ENCODE data around the gene HAT1.

The HAT1 gene

GRCh38 chr2:171941316-171941699 lies 19.0 kb downstream of the HAT1 start:
- Histone ChIP-seq H3K27me3 (ENCODE audit: low read depth, low read length) (no peaks in the 10 kb centered on the region), H2AFZ (ENCODE audit: low read depth, low read length) (no peak overlapping the region), H3K36me3 (replicated peaks; ENCODE audit: low read depth, low read length) (peaks cover 2% of the 10 kb centered on the region), H3K4me3 (ENCODE audit: low read length) (no peak overlapping the region), H4K20me1 (ENCODE audit: insufficient read depth, low read length) (0 out of 2 replicates have a peak, but pooled peaks cover 15% of the 10 kb centered on the region), H3K79me2 (ENCODE audit: low read length) (peaks cover 49% of the 10 kb centered on the region), H3K9me3 (ENCODE audit: insufficient read depth, low read length) (no peaks in the 10 kb centered on the region), H3K4me1 (ENCODE audit: low read length) (no peaks in the 10 kb centered on the region), H3K9ac (ENCODE audit: low read length) (no peak overlapping the region), H3K4me2 (ENCODE audit: low read length) (no peak overlapping the region), H3K27ac (ENCODE audit: low read length) (no peak overlapping the region)
- TF ChIP-seq EZH2phosphoT487 (IDR thresholded peaks at IDR 0.05; ENCODE audit: low read depth) (no peak), CTCF (IDR thresholded peaks at IDR 0.05; ENCODE audit: low read depth, low read length) (no peak)

GRCh38 chr2:171943869-171944268 lies 21.6 kb downstream of the HAT1 start:
- no peak overlapping the region for H3K4me2 ChIP-seq (ENCODE audit: low read length)
- TF ChIP-seq EZH2phosphoT487 (IDR thresholded peaks at IDR 0.05; ENCODE audit: low read depth) (no peak), CTCF (IDR thresholded peaks at IDR 0.05; ENCODE audit: low read depth, low read length) (no peak)
- peaks cover 2% of the 10 kb centered on the region for H3K36me3 ChIP-seq (replicated peaks; ENCODE audit: low read depth, low read length)
- H4K20me1 ChIP-seq (ENCODE audit: insufficient read depth, low read length): 0 out of 2 replicates have a peak, but pooled peaks cover 15% of the 10 kb centered on the region
- H2AFZ ChIP-seq (ENCODE audit: low read depth, low read length): no peak overlapping the region
- no peaks in the 10 kb centered on the region for H3K27me3 ChIP-seq (ENCODE audit: low read depth, low read length)
- H3K27ac ChIP-seq (ENCODE audit: low read length): no peak overlapping the region
- H3K79me2 ChIP-seq (ENCODE audit: low read length): peaks cover 34% of the 10 kb centered on the region
- no peaks in the 10 kb centered on the region for H3K4me1 ChIP-seq (ENCODE audit: low read length)
- H3K4me3 ChIP-seq (ENCODE audit: low read length): no peak overlapping the region
- H3K9me3 ChIP-seq (ENCODE audit: insufficient read depth, low read length): no peaks in the 10 kb centered on the region
- no peak overlapping the region for H3K9ac ChIP-seq (ENCODE audit: low read length)

DNA sequence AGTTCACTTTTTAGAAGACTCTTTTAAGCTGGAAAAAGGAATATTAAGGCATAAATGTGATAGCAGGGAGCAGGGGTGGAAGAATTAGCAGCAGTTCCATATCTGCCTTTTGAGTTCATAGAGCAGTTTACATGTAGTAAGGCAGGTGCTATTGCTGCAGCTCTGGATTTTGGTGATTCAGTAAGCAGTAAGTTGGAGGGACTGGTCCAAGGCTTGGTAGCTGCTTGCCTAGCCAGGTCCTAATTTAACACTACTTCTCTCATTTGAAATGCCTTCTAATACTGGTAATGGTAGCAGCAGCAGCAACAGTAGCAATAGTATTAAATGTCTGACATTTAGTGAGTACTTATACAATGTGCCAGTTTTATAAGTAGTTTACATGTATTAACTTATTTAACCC lies 30.0 kb downstream of the HAT1 start:
- Histone ChIP-seq H3K4me1 (ENCODE audit: low read length) (0 out of 2 replicates have a peak, but pooled peaks cover 3% of the 10 kb centered on the region), H2AFZ (ENCODE audit: low read depth, low read length) (no peak overlapping the region), H3K4me2 (ENCODE audit: low read length) (no peak overlapping the region), H3K27me3 (ENCODE audit: low read depth, low read length) (no peaks in the 10 kb centered on the region), H3K9ac (ENCODE audit: low read length) (no peak overlapping the region), H3K79me2 (ENCODE audit: low read length) (no peaks in the 10 kb centered on the region), H3K4me3 (ENCODE audit: low read length) (no peak overlapping the region), H4K20me1 (ENCODE audit: insufficient read depth, low read length) (no peaks in the 10 kb centered on the region), H3K36me3 (replicated peaks; ENCODE audit: low read depth, low read length) (peaks cover 5% of the 10 kb centered on the region), H3K27ac (ENCODE audit: low read length) (no peak overlapping the region), H3K9me3 (ENCODE audit: insufficient read depth, low read length) (no peaks in the 10 kb centered on the region)
- TF ChIP-seq CTCF (IDR thresholded peaks at IDR 0.05; ENCODE audit: low read depth, low read length): no peak
- no peak for TF ChIP-seq EZH2phosphoT487 (IDR thresholded peaks at IDR 0.05; ENCODE audit: low read depth)

GRCh38 chr2:171952748-171953147 lies 30.5 kb downstream of the HAT1 start:
- Histone ChIP-seq H3K4me3 (ENCODE audit: low read length) (no peak overlapping the region), H4K20me1 (ENCODE audit: insufficient read depth, low read length) (no peaks in the 10 kb centered on the region), H3K27ac (ENCODE audit: low read length) (no peak overlapping the region), H3K79me2 (ENCODE audit: low read length) (no peaks in the 10 kb centered on the region), H3K27me3 (ENCODE audit: low read depth, low read length) (no peaks in the 10 kb centered on the region), H3K4me2 (ENCODE audit: low read length) (no peak overlapping the region), H3K9me3 (ENCODE audit: insufficient read depth, low read length) (no peaks in the 10 kb centered on the region), H3K4me1 (ENCODE audit: low read length) (0 out of 2 replicates have a peak, but pooled peaks cover 3% of the 10 kb centered on the region), H3K36me3 (replicated peaks; ENCODE audit: low read depth, low read length) (peaks cover 5% of the 10 kb centered on the region), H2AFZ (ENCODE audit: low read depth, low read length) (no peak overlapping the region), H3K9ac (ENCODE audit: low read length) (no peak overlapping the region)
- no peak for TF ChIP-seq CTCF (IDR thresholded peaks at IDR 0.05; ENCODE audit: low read depth, low read length)
- no peak for TF ChIP-seq EZH2phosphoT487 (IDR thresholded peaks at IDR 0.05; ENCODE audit: low read depth)

All from OCI-LY3 (cell line).